Measurements from ENCODE around the gene SPATA12. TPM values are rescaled to one million over a fixed set of nuclear protein-coding genes. Genes with fewer than 3 reads are reported as not detected.

The SPATA12 gene
- total and polyA plus RNA-seq, 2 of the 8 experiments (the other 6 are each of a cell fraction or from before 2014, with no cell fraction given): 0.19 to 0.97 TPM

DNA sequence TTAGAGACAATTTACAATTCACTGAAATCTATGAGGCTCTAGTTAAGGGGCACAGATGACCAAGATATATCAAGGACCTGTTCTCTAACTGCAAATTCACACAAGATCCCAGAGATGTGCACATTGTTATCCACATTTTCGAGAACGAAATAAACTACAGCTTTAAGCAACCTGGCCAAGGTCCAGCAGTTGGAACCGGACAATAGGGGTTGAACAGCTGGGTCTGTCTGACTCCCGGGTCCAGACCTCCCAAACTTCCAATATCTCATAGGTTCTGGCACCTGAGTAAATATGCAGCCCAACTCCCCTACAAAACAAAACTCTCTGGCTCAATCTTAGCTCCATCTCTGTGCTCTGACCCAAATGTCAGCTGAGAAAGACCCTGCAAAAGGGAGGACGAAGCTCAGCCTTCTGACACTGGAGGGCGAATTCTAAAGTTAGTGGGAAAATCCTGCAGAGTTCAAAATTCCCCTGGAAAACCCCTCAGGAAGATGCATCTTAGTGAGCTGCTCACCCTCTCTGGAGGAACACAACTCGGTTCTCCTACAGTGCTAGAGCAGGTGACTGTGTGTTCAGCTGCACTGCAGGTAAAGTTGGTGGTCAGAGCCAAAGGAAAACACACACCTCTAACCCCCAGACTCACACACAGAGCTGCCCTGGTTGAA, 14.2 kb upstream of the SPATA12 start:
- Histone ChIP-seq H2AK5ac (ENCODE audit: low read depth, low read length) (no peak overlapping the region), H2BK120ac (replicated peaks; ENCODE audit: low read depth, low read length) (no peak overlapping the region), H2BK20ac (ENCODE audit: low read length) (no peak overlapping the region), H2BK15ac (ENCODE audit: low read length) (0 out of 2 replicates have a peak overlapping the region, but pooled peaks have one; percentile 40), H3K14ac (ENCODE audit: insufficient read length) (no peak overlapping the region), H3K4me3 (ENCODE audit: extremely low read depth in 1 of 4, insufficient read depth in 2 of 4, low read depth in 3 of 4, low read length in 4 of 4) (no peak overlapping the region), H4K5ac (ENCODE audit: insufficient read length, low read depth, low read length) (no peak overlapping the region), H3K23ac (ENCODE audit: insufficient read length) (no peak overlapping the region), H2BK5ac (ENCODE audit: low read depth, low read length) (no peak overlapping the region), H3K4ac (replicated peaks; ENCODE audit: insufficient read length, low read depth, low read length) (no peak overlapping the region), H4K8ac (ENCODE audit: extremely low read depth, insufficient read depth, low read length) (no peak overlapping the region), H3K23me2 (ENCODE audit: low read depth, low read length) (no peaks in the 10 kb centered on the region), H4K91ac (replicated peaks; ENCODE audit: insufficient read length, low read length) (no peak overlapping the region), H3K79me2 (ENCODE audit: control insufficient read depth in 1 of 2, insufficient read depth in 2 of 2, low read length in 2 of 2) (no peaks in the 10 kb centered on the region), H3K9me3 (ENCODE audit: insufficient read depth in 2 of 2, low read depth in 1 of 2, low read length in 1 of 2) (no peaks in the 10 kb centered on the region), H3K79me1 (ENCODE audit: low read depth, low read length) (no peaks in the 10 kb centered on the region; the same call in 1 of the 2 replicates), H3K18ac (ENCODE audit: extremely low read depth, low read length) (no peak overlapping the region), H2AFZ (ENCODE audit: low read length) (no peak overlapping the region), H3K9ac (replicated peaks in 1 of 4; ENCODE audit: extremely low read depth in 1 of 4, low read depth in 3 of 4, low read length in 3 of 4) (no peak overlapping the region), H3K27ac (ENCODE audit: low read depth, low read length) (no peak overlapping the region), H3K27me3 (replicated peaks in 1 of 4; ENCODE audit: control insufficient read depth in 3 of 4, extremely low read depth in 1 of 4, insufficient read depth in 3 of 4, low read length in 3 of 4) (no peaks in the 10 kb centered on the region; a peak in 1 of 7 replicates), H3K36me3 (ENCODE audit: control insufficient read depth in 2 of 4, insufficient read depth in 4 of 4, low read length in 3 of 4) (no peaks in the 10 kb centered on the region), H3K4me2 (ENCODE audit: insufficient read depth in 1 of 2, low read depth in 2 of 2, low read length in 2 of 2) (no peak overlapping the region), H3K56ac (replicated peaks; ENCODE audit: insufficient read length, low read depth, low read length) (no peak overlapping the region), H3K4me1 (replicated peaks in 1 of 4; ENCODE audit: control insufficient read depth in 3 of 4, insufficient read depth in 4 of 4, low read length in 3 of 4) (peaks cover 0 to 5% (median 2%) of the 10 kb centered on the region in 4 experiments; a peak in 3 of 7 replicates), H4K20me1 (replicated peaks in 1 of 2; ENCODE audit: control insufficient read depth in 1 of 2, insufficient read depth in 2 of 2, low read length in 2 of 2) (no peaks in the 10 kb centered on the region), H2BK12ac (ENCODE audit: low read depth, low read length) (no peak overlapping the region)
- DNase-seq (ENCODE audit: low read depth in 1 of 2, low spot score in 2 of 2) (no peak), FAIRE-seq (no peak)
- TF ChIP-seq, protein P1, sequence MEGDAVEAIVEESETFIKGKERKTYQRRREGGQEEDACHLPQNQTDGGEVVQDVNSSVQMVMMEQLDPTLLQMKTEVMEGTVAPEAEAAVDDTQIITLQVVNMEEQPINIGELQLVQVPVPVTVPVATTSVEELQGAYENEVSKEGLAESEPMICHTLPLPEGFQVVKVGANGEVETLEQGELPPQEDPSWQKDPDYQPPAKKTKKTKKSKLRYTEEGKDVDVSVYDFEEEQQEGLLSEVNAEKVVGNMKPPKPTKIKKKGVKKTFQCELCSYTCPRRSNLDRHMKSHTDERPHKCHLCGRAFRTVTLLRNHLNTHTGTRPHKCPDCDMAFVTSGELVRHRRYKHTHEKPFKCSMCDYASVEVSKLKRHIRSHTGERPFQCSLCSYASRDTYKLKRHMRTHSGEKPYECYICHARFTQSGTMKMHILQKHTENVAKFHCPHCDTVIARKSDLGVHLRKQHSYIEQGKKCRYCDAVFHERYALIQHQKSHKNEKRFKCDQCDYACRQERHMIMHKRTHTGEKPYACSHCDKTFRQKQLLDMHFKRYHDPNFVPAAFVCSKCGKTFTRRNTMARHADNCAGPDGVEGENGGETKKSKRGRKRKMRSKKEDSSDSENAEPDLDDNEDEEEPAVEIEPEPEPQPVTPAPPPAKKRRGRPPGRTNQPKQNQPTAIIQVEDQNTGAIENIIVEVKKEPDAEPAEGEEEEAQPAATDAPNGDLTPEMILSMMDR (IDR thresholded peaks at IDR 0.05; ENCODE audit: control extremely low read depth in 1 of 3, insufficient read depth in 1 of 3, low read depth in 1 of 3, low read length in 3 of 3): no peak
- no peak for TF ChIP-seq TAF7 (optimal IDR thresholded peaks at IDR 0.05; ENCODE audit: borderline replicate concordance, low read depth, low read length)
- TF ChIP-seq POLR2AphosphoS5 (IDR thresholded peaks at IDR 0.05; ENCODE audit: low read depth, low read length): no peak
- no peak for TF ChIP-seq ASH2L (IDR thresholded peaks at IDR 0.05; ENCODE audit: low read length)
- POLR2A ChIA-PET (ENCODE audit: partially characterized antibody): interaction anchor here (1.5 kb wide), 1 partner anchor 85 kb away, joined by 4 read pairs; no protein-coding TSS in a partner anchor
- WGBS, 2 experiments (ENCODE audit: extremely low coverage in 1 of 2, insufficient coverage in 1 of 2, insufficient read length in 1 of 2, insufficient replicate concordance in 2 of 2, low coverage in 1 of 2, low lambda C conversion rate in 2 of 2, missing lambda C conversion rate in 1 of 2): 89% methylated on average over 7 of the region's 7 CpGs; no CpG with 5 or more reads in 1 of the 2 experiments
- CTCF ChIA-PET (ENCODE audit: partially characterized antibody): interaction anchor here (0.8 to 2.6 kb wide), 5 partner anchors 27 to 57 kb away, joined by 3 to 8 read pairs (median 3); no protein-coding TSS in a partner anchor
